Bone marrow (tissue), 2 donors: ENCODE results near the gene TM9SF2.
"Not testable (repeated sequence)": the region's sequence is repeated elsewhere in the genome, so short reads cannot be mapped to it uniquely, and the experiment has no call there.

Experiments used
- DNase-seq, 2 donors: peaks; one replicate each; lab custom pipeline; 2025; lab: John Stamatoyannopoulos, UW

The TM9SF2 gene

GRCh38 chr13:99536023-99536422, 34.8 kb downstream of the TM9SF2 start:
- DNase-seq, result no peak

- no peak for DNase-seq
Observed at GRCh38 chr13:99540530-99540929, 39.3 kb downstream of the TM9SF2 start.

GRCh38 chr13:99542788-99543406, 41.6 kb downstream of the TM9SF2 start:
- DNase-seq, result no peak

- DNase-seq, result no peak
Observed at GRCh38 chr13:99545361-99545760, 44.1 kb downstream of the TM9SF2 start.

- DNase-seq, result no peak
Observed at GRCh38 chr13:99545979-99546378, 44.7 kb downstream of the TM9SF2 start.

- DNase-seq, result no peak
Observed at GRCh38 chr13:99546878-99547277, 45.6 kb downstream of the TM9SF2 start.

GRCh38 chr13:99548448-99548847, 47.2 kb downstream of the TM9SF2 start:
- DNase-seq, result no peak

- no peak for DNase-seq
Observed at GRCh38 chr13:99553033-99553432, 51.8 kb downstream of the TM9SF2 start.

GRCh38 chr13:99555149-99555548, 53.9 kb downstream of the TM9SF2 start:
- no peak for DNase-seq

GRCh38 chr13:99556867-99557443, 55.7 kb downstream of the TM9SF2 start:
- DNase-seq, result no peak

- no peak for DNase-seq
Observed at GRCh38 chr13:99558570-99559180, 57.4 kb downstream of the TM9SF2 start.

- no peak for DNase-seq
Observed at GRCh38 chr13:99559560-99559959, 58.3 kb downstream of the TM9SF2 start.

- no peak for DNase-seq
Observed at GRCh38 chr13:99563404-99563803, 62.1 kb downstream of the TM9SF2 start.

GRCh38 chr13:99564386-99564785, 63.1 kb downstream of the TM9SF2 start:
- no peak for DNase-seq

- no peak for DNase-seq
Observed at GRCh38 chr13:99565478-99566124, 64.3 kb downstream of the TM9SF2 start.

GRCh38 chr13:99566125-99567083, 65.1 kb downstream of the TM9SF2 start:
- DNase-seq, result no peak

GRCh38 chr13:99568901-99569300, 67.6 kb downstream of the TM9SF2 start:
- DNase-seq, result not testable (repeated sequence)

GRCh38 chr13:99572131-99572530, 70.9 kb downstream of the TM9SF2 start:
- DNase-seq, result no peak

- DNase-seq, result no peak
Observed at GRCh38 chr13:99572921-99573320, 71.6 kb downstream of the TM9SF2 start.

- DNase-seq, result no peak
Observed at GRCh38 chr13:99575376-99576120, 74.3 kb downstream of the TM9SF2 start.
